GM10847 (cell line): Measurements from ENCODE around the gene TMEM26.

Experiments used
- POLR2A ChIP-seq: IDR thresholded peaks from 2 replicates; pipeline ENCODE4 v1.6.1; 2011; ENCODE audit not compliant: insufficient read length; ENCODE audit errors: extremely low read depth

The TMEM26 gene

DNA sequence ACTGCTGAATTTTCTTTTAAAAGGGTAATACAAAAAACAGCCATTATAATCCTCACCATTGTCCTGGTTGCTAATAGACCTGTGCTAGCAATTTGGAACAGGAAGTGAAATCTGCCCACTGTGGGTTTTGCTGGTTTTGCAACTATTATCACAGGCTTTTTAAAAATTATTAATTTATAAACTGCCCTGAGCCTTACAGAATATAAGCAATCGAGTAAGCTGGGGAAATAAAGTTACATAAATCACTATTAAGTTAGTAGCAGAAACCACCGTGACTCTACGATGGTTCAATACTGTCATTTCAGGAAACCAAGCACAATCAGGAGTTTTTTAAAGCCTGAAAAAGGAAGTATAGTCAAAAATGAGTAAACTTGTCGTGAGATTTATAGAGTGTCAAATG lies 62.3 kb downstream of the TMEM26 start:
- TF ChIP-seq POLR2A: no peak

DNA sequence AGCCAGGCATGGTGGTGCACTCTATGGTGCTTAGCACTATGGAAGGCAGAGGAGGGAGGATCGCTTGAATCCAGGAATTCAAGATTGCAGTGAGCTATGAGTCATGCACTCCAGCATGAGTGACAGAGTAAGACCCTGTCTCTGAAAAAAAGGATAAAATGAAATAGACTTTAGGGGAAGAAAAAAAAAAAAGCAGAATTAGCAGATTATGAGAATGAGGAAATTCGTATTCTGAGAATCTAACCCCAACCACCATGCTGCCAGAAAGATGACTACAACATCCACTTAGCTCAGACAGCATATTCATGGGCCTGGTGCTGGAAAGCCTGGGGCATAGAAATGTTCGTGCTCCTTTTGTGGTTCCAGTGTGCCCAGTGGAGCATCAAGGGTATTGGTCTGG lies 63.3 kb downstream of the TMEM26 start:
- no peak for TF ChIP-seq POLR2A

DNA sequence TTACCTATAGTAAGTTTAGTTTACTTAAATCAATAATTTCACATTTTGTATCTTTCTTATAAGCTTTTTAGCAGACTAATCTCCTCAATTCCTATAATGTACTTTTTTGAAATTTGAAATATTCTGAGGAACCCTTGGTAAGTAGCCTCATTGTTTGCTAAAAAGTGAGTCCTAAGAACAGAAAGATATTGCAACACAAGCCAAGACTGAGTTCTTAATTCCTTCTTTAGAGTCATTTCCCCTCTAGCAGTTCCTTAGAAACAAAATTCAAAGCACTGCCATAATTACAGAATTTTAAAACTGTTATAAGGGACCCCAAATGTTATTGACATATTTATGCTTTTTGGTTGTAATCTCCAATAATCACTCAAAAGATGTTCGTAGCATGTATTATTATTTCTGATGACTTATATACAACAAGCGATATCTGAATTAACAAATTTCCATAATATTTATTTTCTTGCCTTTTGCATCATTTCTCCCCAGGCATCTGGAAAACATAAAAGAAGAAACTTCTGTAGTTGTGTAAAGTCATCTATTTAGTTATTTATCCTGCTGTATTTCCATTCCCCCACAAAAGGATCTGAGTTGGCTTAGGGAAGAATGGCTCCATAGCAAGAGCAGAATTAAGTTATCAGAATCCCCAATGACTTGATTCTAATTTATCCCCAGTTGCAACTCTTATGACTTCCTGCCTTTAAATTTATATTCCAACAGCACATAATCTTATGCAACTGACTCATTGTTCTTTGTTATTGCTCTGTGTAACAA lies 67.8 kb downstream of the TMEM26 start:
- no peak for TF ChIP-seq POLR2A

DNA sequence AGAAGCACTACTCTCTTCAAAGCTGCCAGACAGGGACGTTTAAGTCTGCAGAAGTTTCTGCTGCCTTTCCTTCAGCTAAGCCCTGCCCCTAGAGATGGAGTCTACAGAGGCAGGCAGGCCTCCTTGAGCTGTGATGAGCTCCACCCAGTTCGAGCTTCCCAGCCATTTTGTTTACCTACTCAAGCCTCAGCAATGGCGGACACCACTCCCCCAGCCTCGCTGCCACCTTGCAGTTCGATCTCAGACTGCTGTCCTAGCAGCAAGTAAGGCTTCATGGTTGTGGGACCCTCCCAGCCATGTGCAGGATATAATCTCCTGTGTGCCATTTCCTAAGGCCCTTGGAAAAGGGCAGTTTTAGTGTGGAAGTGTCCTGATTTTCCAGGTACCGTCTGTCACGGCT lies 74.3 kb downstream of the TMEM26 start:
- TF ChIP-seq POLR2A: no peak

DNA sequence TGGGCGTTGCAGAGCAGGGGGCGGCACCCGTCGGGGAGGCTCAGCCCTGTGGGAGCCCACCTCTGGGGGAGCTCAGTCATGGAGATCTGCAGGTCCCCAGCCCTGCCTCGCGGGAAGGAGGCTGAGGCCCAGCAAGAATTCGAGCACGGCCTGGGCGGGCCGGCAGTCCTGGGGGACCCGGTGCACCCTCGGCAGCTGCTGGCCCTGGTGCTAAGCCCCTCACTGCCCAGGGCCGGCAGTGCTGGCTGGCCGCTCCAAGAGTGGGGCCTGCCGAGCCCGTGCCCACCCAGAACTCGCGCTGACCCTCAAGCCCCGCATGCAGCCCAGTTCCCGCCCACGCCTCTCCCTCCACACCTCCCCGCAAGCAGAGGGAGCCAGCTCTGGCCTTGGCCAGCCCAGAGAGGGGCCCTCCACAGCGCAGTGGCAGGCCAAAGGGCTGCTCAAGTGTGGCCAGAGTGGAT lies 76.2 kb downstream of the TMEM26 start:
- no peak for TF ChIP-seq POLR2A

DNA sequence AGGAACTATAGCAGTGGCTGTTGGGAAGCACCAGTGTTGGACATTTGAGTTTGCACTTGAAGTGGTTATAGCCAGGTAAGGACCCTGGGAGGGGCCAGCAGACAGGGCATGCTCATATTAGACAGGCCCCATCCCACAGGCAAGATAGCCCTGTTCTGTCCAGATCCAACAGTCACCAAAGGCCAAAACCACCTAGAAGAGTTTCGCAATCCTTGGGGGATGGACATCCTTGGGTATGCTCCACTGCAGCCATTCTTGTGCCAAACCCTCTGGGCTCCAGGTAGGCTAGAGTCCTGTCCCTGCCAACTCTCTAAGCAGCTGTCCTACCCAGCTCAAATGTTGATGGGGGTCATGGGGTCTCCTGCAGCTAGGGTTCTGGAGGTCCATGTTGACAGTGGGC lies 76.8 kb downstream of the TMEM26 start:
- TF ChIP-seq POLR2A: no peak

DNA sequence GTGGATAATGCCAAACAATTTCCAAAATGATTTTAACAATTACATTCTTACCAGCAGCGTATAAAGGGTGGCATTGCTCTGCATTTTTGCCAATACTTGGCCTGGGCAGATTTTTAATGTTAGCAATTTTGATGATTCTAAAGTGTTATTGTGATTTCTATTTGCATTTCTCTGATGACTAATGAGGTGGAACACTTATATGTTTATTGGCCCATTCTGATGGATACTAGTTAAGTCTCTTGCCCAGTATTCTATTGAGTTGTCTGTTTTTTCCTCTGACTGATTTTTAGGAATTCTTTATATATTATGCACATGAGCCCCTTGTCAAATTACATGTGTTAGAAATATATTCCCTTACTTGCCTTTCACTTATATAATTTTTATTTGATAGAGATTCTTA lies 86.8 kb downstream of the TMEM26 start:
- no peak for TF ChIP-seq POLR2A

DNA sequence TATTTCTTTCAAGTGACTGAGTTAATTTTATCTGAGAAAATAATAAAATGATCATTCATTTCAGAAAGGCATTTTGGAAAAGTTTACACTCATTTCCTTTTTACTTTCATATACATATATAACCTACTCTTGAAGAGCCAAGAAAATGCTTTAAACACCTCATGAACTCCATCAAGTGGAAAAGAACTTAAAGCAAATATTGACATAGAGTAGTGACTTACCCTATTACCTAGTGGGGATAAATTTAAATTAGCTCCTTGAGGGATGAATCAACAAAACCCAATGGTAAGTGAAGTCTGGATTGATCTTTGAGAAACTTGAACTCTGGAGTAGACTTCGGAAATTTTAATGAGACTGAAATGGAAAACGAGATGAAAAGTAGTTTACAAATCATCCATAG lies 88.6 kb downstream of the TMEM26 start:
- TF ChIP-seq POLR2A: no peak

DNA sequence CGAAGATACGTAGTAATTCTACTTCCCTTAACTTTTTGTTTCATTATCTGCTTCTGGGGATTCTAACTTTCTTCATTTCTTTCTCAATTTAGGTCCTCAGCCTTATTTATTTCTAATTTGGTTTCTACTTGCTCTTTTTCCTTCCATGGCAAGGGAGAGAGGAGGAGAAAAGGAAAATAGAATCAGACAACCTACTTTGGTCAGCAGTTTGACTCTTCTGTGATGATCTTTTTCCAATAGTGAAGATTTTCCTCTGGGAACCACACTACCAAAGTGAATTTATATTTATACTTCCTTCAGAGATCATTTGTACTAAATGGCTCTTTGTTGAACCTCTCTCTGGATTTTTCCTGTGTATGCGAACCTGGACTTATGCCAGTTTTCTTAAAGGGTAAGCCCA lies 90.2 kb downstream of the TMEM26 start:
- TF ChIP-seq POLR2A: no peak

DNA sequence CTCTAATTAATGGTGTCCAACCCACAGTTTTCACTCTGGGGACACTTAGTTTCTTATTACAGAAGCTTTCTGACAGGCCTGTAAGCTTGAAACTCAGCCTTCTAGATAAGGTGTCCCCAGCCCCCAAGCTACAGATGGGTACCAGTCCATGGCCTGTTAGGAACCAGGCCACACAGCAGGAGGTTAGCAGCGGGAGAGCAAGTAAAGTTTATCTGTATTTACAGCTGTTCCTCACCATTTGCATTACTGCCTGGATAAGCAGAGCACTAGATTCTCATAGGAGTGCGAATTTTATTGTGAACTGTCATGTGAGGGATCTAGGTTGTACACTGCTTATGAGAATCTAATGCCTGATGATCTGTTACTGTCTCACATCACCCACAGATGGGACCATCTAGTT lies 93.7 kb downstream of the TMEM26 start:
- no peak for TF ChIP-seq POLR2A

DNA sequence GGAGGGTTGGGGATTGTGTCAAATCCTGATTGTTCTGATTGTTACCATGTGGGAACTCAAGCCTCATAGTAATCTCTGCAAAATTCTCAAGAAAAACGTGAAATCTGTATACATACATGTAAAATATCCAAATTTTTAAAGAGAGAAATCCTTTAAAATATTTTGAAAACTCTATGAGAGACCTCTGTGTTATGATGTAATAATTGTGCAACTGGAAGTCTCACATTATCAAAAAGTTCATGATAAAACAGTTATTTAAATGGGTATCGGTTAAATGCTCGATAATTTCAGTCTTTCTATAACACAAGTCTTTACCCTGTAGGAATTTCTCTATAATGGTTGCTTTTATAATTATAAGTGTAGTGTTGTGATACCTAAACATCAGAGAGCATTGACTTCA lies 95.5 kb downstream of the TMEM26 start:
- TF ChIP-seq POLR2A: no peak
